HG03457 (cell line): ENCODE measurements around the gene HLA-G.
"Not testable (repeated sequence)": the region's sequence is repeated elsewhere in the genome, so short reads cannot be mapped to it uniquely, and the experiment has no call there.

ENCODE experiments used
- ATAC-seq: cut with Tn5 transposase; IDR thresholded peaks from one replicate; pipeline ENCODE4 v1.9.1; 2021; ENCODE audit warnings: moderate number of reproducible peaks; ENCODE audit not compliant: unreplicated experiment

The HLA-G gene

GRCh38 chr6:29827579-29828470 is at the start of gene HLA-G:
Gene HLA-G (plus strand): TSS chr6:29827825. CDS start chr6:29827845, 20 bp downstream.
- no peak for ATAC-seq

GRCh38 chr6:29780019-29780698 is 47.5 kb upstream of the HLA-G start:
- not testable (repeated sequence) for ATAC-seq

- ATAC-seq: no peak
Observed at GRCh38 chr6:29789176-29789575, 38.4 kb upstream of the HLA-G start.

- no peak for ATAC-seq
Observed at GRCh38 chr6:29790626-29791025, 37.0 kb upstream of the HLA-G start.

- ATAC-seq: no peak
Observed at GRCh38 chr6:29791162-29791561, 36.5 kb upstream of the HLA-G start.

GRCh38 chr6:29791786-29792122 is 35.9 kb upstream of the HLA-G start:
- no peak for ATAC-seq

- no peak for ATAC-seq
Observed at GRCh38 chr6:29792123-29793035, 35.2 kb upstream of the HLA-G start.

- no peak for ATAC-seq
Observed at GRCh38 chr6:29793036-29793356, 34.6 kb upstream of the HLA-G start.

GRCh38 chr6:29793796-29794195 is 33.8 kb upstream of the HLA-G start:
- no peak for ATAC-seq

GRCh38 chr6:29796026-29796425 is 31.6 kb upstream of the HLA-G start:
- ATAC-seq: no peak

- no peak for ATAC-seq
Observed at GRCh38 chr6:29797135-29797534, 30.5 kb upstream of the HLA-G start.

GRCh38 chr6:29797966-29798365 is 29.7 kb upstream of the HLA-G start:
- no peak for ATAC-seq

GRCh38 chr6:29800254-29800653 is 27.4 kb upstream of the HLA-G start:
- ATAC-seq: no peak

GRCh38 chr6:29806387-29806786 is 21.2 kb upstream of the HLA-G start:
- ATAC-seq: no peak

- ATAC-seq: no peak
Observed at GRCh38 chr6:29809249-29809648, 18.4 kb upstream of the HLA-G start.

- ATAC-seq: no peak
Observed at GRCh38 chr6:29810371-29810770, 17.3 kb upstream of the HLA-G start.

- ATAC-seq: no peak
Observed at GRCh38 chr6:29811377-29811776, 16.2 kb upstream of the HLA-G start.

GRCh38 chr6:29813066-29813465 is 14.6 kb upstream of the HLA-G start:
- ATAC-seq: no peak

- no peak for ATAC-seq
Observed at GRCh38 chr6:29813809-29814208, 13.8 kb upstream of the HLA-G start.

- no peak for ATAC-seq
Observed at GRCh38 chr6:29814379-29815117, 13.1 kb upstream of the HLA-G start.
